ENCODE results near the gene TRERF1. TPM values are rescaled to one million over a fixed set of nuclear protein-coding genes. Genes with fewer than 3 reads are reported as not detected.
A peak's percentile ranks its signal among the peaks of the same experiment; 100 is the strongest.

TRERF1 gene
- total RNA-seq, 8 experiments from 2014 or later = 3.5 to 21.2 (median 5.2) TPM

DNA sequence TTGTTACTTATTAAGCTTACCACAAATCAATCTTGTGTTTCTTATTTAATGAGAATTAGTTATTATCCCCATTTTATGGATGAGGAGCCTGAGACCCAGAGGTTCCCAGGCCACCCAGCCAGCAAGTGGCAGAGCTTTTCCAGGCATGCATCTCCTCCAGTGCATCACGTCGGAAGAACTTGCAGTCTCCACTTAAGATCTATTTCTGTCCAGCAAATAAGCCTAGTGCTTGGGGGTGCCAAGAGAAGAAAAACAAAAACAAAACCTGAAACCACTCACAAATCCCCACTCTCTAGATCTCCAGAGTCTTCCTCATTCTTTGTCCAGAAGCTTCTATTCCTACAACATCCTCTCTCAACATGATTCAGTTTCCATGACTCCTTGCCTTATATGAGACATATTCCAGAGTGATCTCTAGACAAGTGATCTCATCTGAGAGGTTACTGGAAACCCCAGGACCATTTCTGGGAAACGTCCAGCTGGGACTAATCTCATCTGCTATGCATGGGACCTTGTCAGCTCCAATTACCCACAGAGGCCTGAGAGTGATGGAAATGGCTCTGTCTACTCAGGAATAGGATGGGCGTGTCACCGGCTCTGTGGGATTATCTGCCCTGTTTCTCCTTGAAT, 261.1 kb downstream of the TRERF1 start:
- Histone ChIP-seq H3K27ac (no peak overlapping the region), H3K4me1 (replicated peaks in 1 of 2) (peaks cover 5 to 8% of the 10 kb centered on the region in 2 donors), H3K4me3 (no peak overlapping the region)
- 20 to 100% (median 96%) methylated on average over 1 to 5 of the region's 5 CpGs; no CpG with 5 or more reads in 1 of the 10 experiments for WGBS, 10 experiments
- in situ Hi-C loops (cut with MboI; ENCODE audit: low pct_unique_long_range_greater_than_20kb in 2 of 9, low sequenced_read_pairs in 9 of 9, unreplicated experiment in 9 of 9) = no loop called here
- peak in 4 of 8 experiments; percentile 38 to 97 (median 88) for ATAC-seq (replicated peaks in 6 of 8)

DNA sequence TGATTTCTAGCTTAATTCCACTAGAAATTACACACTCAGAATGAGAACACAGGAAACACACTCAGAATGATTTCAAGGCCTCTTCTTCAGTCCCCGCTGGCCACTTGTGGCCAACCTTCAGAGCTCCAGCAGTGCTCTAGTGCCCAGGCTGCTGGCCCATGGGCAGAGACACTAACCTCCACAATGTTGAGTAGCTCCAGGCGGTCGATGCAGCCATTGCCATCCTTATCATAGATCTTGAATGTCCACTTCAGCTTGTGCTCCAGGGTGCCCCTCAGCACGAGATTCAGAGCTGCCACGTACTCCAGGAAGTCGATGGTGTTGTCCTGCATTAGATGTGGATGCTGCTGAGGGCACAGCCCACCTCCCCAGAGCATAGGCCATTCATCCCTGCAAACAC, 263.3 kb downstream of the TRERF1 start:
- no peak for ATAC-seq (replicated peaks in 6 of 8)
- Histone ChIP-seq H3K27ac (no peak overlapping the region), H3K4me3 (no peak overlapping the region), H3K4me1 (replicated peaks in 1 of 2) (peaks cover 2 to 5% of the 10 kb centered on the region in 2 donors)
- WGBS, 10 experiments = 63 to 100% (median 83%) methylated on average over 1 to 5 of the region's 6 CpGs; no CpG with 5 or more reads in 4 of the 10 experiments
- in situ Hi-C loops (cut with MboI; ENCODE audit: low pct_unique_long_range_greater_than_20kb in 2 of 9, low sequenced_read_pairs in 9 of 9, unreplicated experiment in 9 of 9) = no loop called here

DNA sequence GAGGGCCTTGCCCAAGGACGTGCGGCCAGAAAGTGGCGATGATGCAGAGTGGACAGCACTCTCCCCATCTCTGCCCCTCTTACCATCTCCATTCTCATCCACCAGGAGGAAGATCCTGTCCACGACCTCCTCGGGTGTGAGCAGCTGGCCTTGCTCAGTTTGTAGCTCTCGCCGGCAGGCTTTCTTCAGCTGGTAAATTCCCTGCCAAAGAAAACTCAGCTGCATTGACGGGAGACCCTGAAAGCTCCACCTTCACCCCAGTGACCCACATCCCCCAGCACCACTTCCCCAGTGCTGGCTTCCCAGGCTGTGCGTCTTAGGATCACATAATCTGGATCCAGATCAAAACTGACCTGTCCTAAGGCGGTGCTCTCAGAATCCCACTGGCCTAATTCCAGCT, 266.1 kb downstream of the TRERF1 start:
- peak in 1 of 8 experiments; percentile 33 for ATAC-seq (replicated peaks in 6 of 8)
- Histone ChIP-seq H3K4me3 (no peak overlapping the region), H3K4me1 (replicated peaks in 1 of 2) (no peaks in the 10 kb centered on the region), H3K27ac (no peak overlapping the region)
- 40 to 83% (median 69%) methylated on average over 1 to 6 of the region's 10 CpGs; no CpG with 5 or more reads in 2 of the 10 experiments for WGBS, 10 experiments
- in situ Hi-C loops (cut with MboI; ENCODE audit: low pct_unique_long_range_greater_than_20kb in 2 of 9, low sequenced_read_pairs in 9 of 9, unreplicated experiment in 9 of 9) = no loop called here

DNA sequence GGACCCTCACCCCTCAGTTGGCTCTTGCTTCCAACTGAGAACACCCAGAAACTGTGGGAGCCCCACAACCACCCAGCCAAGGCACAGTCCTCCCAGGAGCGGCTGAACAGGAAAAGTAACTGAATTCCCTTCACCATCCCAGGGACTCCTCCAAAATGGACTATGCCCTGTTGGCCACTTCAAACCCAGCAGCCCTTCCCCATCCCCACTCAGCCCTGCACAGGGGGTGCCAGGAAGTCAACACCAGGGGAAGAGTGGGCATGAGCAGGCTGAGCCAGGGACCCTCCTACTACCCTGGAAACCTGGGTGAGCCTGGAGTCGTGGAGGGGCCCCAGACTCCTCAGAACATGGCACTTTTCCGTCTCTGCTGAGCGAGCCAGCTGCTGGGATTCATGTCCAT, 267.3 kb downstream of the TRERF1 start:
- H3K4me1 ChIP-seq (replicated peaks in 1 of 2) = no peaks in the 10 kb centered on the region
- 80 to 95% (median 80%) methylated on average over 1 to 3 of the region's 4 CpGs; no CpG with 5 or more reads in 7 of the 10 experiments for WGBS, 10 experiments
- no peak overlapping the region for H3K27ac ChIP-seq
- in situ Hi-C loops (cut with MboI; ENCODE audit: low pct_unique_long_range_greater_than_20kb in 2 of 9, low sequenced_read_pairs in 9 of 9, unreplicated experiment in 9 of 9) = no loop called here
- H3K4me3 ChIP-seq = no peak overlapping the region
- no peak for ATAC-seq (replicated peaks in 6 of 8)

DNA sequence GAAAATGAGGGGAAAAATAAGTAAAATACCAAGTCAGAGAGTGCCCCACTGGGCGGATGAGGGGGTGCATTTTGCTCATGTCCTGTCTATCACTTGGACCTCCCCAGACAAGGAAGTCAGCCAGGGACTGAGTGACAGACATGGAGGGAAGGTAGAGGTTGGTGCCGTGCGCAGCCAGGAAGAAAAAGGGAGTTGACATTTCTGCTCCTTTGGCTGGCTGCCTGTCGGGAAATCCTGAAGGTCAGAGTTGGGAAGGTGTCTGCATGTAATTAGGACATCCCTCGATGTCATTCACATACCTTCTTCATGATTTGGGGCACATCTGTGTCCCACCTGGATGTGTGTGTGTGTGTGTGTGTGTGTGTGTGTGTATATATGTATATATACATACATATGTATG, 269.6 kb downstream of the TRERF1 start:
- no peak overlapping the region for H3K27ac ChIP-seq
- no peak overlapping the region for H3K4me3 ChIP-seq
- WGBS, 10 experiments = 50 to 100% (median 81%) methylated on average over 1 to 5 of the region's 5 CpGs; no CpG with 5 or more reads in 5 of the 10 experiments
- in situ Hi-C loops (cut with MboI; ENCODE audit: low pct_unique_long_range_greater_than_20kb in 2 of 9, low sequenced_read_pairs in 9 of 9, unreplicated experiment in 9 of 9) = no loop called here
- H3K4me1 ChIP-seq (replicated peaks in 1 of 2) = peaks cover 0 to 4% of the 10 kb centered on the region in 2 donors
- ATAC-seq (replicated peaks in 6 of 8) = no peak

DNA sequence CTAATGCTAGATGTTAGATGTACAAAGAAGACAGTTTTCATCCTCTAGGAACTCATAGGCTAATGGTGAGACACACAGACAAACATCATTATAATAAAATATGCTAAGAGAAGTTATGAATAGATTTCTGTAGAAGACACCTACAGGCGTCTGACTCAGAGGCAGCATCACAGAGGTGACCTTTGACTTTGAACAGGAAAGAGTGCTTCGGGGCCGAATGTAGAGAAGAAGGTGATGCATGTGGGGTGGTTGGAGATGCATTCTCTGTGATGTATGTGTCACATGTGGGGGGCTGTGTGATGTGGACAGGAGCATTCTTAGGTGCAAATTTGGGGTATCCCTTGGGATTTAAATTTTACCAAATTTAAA, 271.8 kb downstream of the TRERF1 start:
- in situ Hi-C loops (cut with MboI; ENCODE audit: low pct_unique_long_range_greater_than_20kb in 2 of 9, low sequenced_read_pairs in 9 of 9, unreplicated experiment in 9 of 9) = no loop called here
- WGBS, 10 experiments = 15 to 100% (median 40%) methylated on average over 1 to 2 of the region's 3 CpGs; no CpG with 5 or more reads in 4 of the 10 experiments
- Histone ChIP-seq H3K4me1 (replicated peaks in 1 of 2) (peaks cover 0 to 4% of the 10 kb centered on the region in 2 donors), H3K4me3 (no peak overlapping the region), H3K27ac (no peak overlapping the region)
- ATAC-seq (replicated peaks in 6 of 8) = peak in 3 of 8 experiments; percentile 41 to 85 (median 83)

DNA sequence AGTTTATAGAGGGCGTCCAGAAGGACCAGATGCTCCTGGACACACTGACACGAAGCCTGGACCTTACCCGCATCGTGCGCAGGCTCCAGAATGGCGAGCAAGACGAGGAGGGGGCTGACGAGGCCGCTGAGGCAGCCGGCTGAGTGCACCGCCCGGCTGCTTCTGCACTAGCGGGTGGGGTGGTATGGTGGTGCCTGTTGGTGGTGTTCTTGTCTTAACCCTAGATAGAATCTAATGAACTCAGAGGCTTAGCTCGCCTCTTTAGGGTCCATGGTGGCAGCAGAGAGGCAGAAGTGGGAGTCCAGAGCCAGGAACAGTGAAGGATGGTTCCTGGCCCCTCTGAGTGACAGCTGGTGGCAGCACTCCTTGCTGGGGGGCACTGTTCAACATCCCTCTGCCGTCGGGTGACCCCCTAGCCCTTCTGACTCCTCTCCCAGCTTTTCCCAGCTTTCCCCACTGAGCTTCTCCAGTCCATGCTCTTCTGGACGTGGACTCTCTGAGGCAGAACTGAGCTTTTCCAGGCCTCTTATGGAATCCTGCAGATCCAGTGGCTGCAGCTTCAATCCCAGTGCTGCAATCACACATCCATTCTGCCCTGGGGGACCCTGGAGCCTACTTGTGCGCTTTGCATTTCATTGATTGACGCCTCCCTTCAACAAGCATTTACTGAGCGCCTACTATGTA, 272.3 kb downstream of the TRERF1 start:
- H3K4me1 ChIP-seq (replicated peaks in 1 of 2) = peaks cover 0 to 4% of the 10 kb centered on the region in 2 donors
- 75 to 100% (median 93%) methylated on average over 1 to 6 of the region's 20 CpGs; no CpG with 5 or more reads in 1 of the 10 experiments for WGBS, 10 experiments
- in situ Hi-C loops (cut with MboI; ENCODE audit: low pct_unique_long_range_greater_than_20kb in 2 of 9, low sequenced_read_pairs in 9 of 9, unreplicated experiment in 9 of 9) = no loop called here
- H3K4me3 ChIP-seq = no peak overlapping the region
- peak in 1 of 8 experiments; percentile 49 for ATAC-seq (replicated peaks in 6 of 8)
- H3K27ac ChIP-seq = no peak overlapping the region

DNA sequence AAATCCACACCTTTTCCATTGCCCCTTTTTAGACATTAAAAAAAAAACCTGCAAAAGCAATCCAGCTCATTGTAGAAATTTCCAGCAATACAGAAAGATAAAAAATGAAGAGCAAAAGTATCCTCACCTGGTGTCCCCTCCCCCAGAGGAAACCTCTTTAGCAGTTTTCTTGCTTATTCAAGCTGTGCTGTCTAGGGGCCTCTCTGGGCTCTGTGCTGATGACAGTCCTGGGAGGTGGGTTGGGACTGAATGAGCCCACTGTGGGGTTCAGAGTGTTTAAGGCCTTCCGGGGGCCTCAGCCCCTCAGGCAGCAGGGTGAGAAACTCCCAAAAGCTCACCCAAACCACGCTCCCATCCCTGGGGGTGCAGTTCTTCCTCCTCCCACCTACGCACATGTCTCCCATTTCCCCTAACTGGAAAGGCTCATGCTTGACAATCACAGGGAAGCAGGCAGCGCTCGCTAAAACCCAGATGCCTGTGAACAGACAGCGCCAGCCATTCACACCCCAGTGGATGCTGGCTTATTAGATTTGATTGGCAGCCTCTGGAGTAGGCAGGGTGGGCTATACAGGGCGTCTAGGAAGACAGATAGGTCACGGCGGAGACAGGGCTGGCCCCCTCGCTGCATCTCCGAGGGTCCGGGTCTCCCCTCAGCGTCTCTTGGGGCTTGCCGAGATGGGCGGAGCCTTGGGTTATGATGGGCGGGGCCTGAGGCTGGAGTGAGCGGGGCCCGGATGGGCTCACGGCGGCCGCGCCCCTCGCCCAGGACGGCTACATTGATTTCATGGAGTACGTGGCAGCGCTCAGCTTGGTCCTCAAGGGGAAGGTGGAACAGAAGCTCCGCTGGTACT, 274.0 kb downstream of the TRERF1 start:
- peak overlapping the region; percentile 9 to 35 (median 27) for H3K4me3 ChIP-seq
- ATAC-seq (replicated peaks in 6 of 8) = peak in 7 of 8 experiments; percentile 18 to 94 (median 92)
- peak overlapping the region in 1 of 2 donors; percentile 49 for H3K27ac ChIP-seq
- 10 to 28% (median 20%) methylated on average over 2 to 5 of the region's 27 CpGs; no CpG with 5 or more reads in 7 of the 10 experiments for WGBS, 10 experiments
- peaks cover 0 to 4% of the 10 kb centered on the region in 2 donors for H3K4me1 ChIP-seq (replicated peaks in 1 of 2)
- in situ Hi-C loops (cut with MboI; ENCODE audit: low pct_unique_long_range_greater_than_20kb in 2 of 9, low sequenced_read_pairs in 9 of 9, unreplicated experiment in 9 of 9) = no loop called here

DNA sequence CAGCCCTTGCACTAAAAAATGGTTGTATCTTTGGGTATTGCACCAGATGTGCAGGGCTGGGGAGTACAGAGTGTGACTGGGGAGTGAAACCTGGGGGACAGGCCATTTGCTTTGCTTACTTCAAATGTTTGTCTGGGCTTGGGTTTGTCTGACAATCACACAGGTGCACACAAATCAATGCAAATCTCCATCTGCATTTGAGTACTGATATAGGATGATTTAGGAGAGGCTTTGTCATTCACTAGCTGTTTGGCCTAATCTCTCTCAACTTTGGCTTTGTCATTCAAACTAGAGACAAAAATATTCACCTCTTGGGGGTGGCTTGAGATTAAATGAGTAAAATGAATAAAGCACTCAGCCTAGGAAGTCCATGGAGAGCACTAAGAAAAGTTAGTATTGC, 274.7 kb downstream of the TRERF1 start:
- in situ Hi-C loops (cut with MboI; ENCODE audit: low pct_unique_long_range_greater_than_20kb in 2 of 9, low sequenced_read_pairs in 9 of 9, unreplicated experiment in 9 of 9) = no loop called here
- H3K4me3 ChIP-seq = no peak overlapping the region
- peaks cover 0 to 4% of the 10 kb centered on the region in 2 donors for H3K4me1 ChIP-seq (replicated peaks in 1 of 2)
- H3K27ac ChIP-seq = no peak overlapping the region
- no peak for ATAC-seq (replicated peaks in 6 of 8)

DNA sequence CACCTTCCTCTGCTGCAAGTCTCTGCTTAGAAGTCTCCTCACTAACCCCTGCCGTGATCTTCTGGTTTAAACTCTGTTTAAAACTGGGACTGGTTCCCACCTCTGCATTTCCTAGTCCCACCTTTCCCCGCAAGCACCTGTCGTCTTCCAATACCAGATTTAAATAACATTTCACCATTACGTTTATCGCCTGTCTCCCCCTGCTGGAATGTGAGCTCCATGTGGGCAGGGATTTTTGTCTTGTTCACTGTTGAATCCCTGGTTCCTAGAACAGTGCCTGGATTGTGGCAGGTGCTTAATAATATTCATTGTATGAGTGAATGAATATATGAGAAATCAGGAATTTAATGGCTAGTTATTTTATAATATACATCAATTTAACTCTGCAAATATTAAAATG, 275.9 kb downstream of the TRERF1 start:
- ATAC-seq (replicated peaks in 6 of 8) = no peak
- in situ Hi-C loops (cut with MboI; ENCODE audit: low pct_unique_long_range_greater_than_20kb in 2 of 9, low sequenced_read_pairs in 9 of 9, unreplicated experiment in 9 of 9) = no loop called here
- no peak overlapping the region for H3K27ac ChIP-seq
- peaks cover 0 to 4% of the 10 kb centered on the region in 2 donors for H3K4me1 ChIP-seq (replicated peaks in 1 of 2)
- H3K4me3 ChIP-seq = no peak overlapping the region
- WGBS, 10 experiments = 9 to 92% (median 63%) methylated on average over 2 to 5 of the region's 5 CpGs; no CpG with 5 or more reads in 3 of the 10 experiments
